ENCODE data around the gene THADA.

- TF ChIP-seq CTCF (tag by site-specific recombination; IDR thresholded peaks at IDR 0.05) (no peak), ZNF623 (tag by site-specific recombination; IDR thresholded peaks at IDR 0.05) (no peak), ZNF221 (tag by site-specific recombination; IDR thresholded peaks at IDR 0.05; ENCODE audit: borderline replicate concordance) (no peak), ZNF148 (tag by site-specific recombination; IDR thresholded peaks at IDR 0.05; ENCODE audit: borderline replicate concordance) (no peak), ZNF423 (tag by site-specific recombination; IDR thresholded peaks at IDR 0.05) (no peak), ZNF24 (tag by site-specific recombination; IDR thresholded peaks at IDR 0.05) (no peak), ZNF211 (tag by site-specific recombination; IDR thresholded peaks at IDR 0.05; ENCODE audit: low read depth) (no peak), ZBTB8A (tag by site-specific recombination; IDR thresholded peaks at IDR 0.05) (no peak), REST (tag by site-specific recombination; IDR thresholded peaks at IDR 0.05) (no peak), ZFP41 (tag by site-specific recombination; IDR thresholded peaks at IDR 0.05; ENCODE audit: borderline replicate concordance) (no peak)
These were observed 249.0 kb downstream of the THADA start for GRCh38 chr2:43346602-43347567.

All from HEK293 (cell line).